Measurements from ENCODE around the gene SUMO1. TPM values are rescaled to one million over a fixed set of nuclear protein-coding genes. Genes with fewer than 3 reads are reported as not detected.
A peak's percentile ranks its signal among the peaks of the same experiment; 100 is the strongest.
"Not testable (repeated sequence)": the region's sequence is repeated elsewhere in the genome, so short reads cannot be mapped to it uniquely, and the experiment has no call there.

SUMO1 gene
- total RNA-seq (84.8 TPM), polyA plus RNA-seq (100 to 1,000 TPM; 170 to 254 (median 192) TPM)

DNA sequence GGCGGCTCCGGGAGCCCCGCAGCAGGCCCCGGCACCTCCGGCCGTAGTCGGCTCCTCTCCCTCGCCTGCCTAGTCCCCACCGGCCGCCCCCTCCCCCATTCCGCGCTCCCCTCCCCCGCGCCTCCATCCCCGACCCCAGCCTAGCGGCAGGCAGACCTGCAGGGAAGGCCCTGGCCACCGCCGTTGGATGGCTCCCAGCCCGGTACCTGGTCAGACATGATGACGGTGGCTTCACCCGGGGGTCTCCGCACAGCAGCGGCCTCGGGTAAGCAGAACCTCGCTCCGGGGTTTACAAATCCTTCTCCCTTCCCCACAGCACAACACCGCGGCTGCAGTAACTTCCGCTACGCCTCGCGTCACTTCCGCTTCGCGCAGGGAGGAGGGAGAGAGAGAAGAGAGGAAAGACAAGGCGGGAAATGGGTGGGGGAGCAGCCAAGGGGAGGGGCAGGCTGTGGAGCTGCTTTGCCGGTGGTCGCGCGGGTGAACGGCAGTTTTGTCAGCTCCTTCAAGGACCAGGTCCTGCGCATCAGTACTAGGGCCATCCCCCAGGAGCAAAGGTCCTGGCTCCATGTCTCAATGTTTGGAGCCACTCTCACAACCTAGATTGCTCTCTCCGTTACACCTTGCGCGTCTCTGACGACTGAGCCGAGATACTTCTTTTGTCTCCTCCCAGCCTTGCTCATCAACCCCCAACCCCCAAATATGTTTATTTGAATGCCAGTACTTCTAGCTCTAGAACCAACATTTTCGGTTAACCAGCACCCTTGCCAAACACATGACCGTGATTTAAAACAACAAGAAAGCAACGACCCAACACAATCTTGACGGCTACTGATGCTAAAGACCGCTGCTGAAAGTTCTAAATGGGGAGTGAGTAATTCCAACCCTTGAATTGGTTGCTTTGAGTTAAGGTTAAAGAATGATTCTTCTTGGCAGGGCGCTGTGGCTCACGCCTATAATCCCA lies at the start of gene SUMO1:
TSS of gene SUMO1 (minus strand) at position 364 of the 964 bp plus-strand sequence. CDS start at position 218, 146 bp downstream.
- Histone ChIP-seq H3K27me3 (ENCODE audit: control insufficient read depth, insufficient read depth, low read length) (no peaks in the 10 kb centered on the region), H3K4me1 (ENCODE audit: control insufficient read depth, insufficient read depth, low read length, poor library complexity, severe bottlenecking) (peaks cover 24% of the 10 kb centered on the region), H3K36me3 (ENCODE audit: control insufficient read depth, insufficient read depth, low read length) (no peaks in the 10 kb centered on the region), H3K27ac (ENCODE audit: insufficient read depth, low read length, poor library complexity, severe bottlenecking) (peak within 1 kb of the TSS; percentile 83), H3K9me3 (ENCODE audit: control insufficient read depth in 2 of 2, low read length in 2 of 2) (no peaks in the 10 kb centered on the region), H3K4me3 (ENCODE audit: low read depth, low read length) (peak within 1 kb of the TSS; percentile 97)
- H3K27me3 Mint-ChIP-seq: no peaks in the 10 kb centered on the region
- peak within 1 kb of the TSS; percentile 96 to 99 (median 96) for H3K27ac Mint-ChIP-seq
- H3K9me3 Mint-ChIP-seq: no peaks in the 10 kb centered on the region
- peaks cover 11 to 45% (median 28%) of the 10 kb centered on the region in 4 donors for H3K4me1 Mint-ChIP-seq
- peak within 1 kb of the TSS; percentile 94 to 100 (median 95) for H3K4me3 Mint-ChIP-seq
- ATAC-seq (ENCODE audit: low read depth in 2 of 2) (peak; percentile 95 to 97), DNase-seq (peak; percentile 91 to 96 (median 91))
- H3K36me3 Mint-ChIP-seq: no peaks in the 10 kb centered on the region

DNA sequence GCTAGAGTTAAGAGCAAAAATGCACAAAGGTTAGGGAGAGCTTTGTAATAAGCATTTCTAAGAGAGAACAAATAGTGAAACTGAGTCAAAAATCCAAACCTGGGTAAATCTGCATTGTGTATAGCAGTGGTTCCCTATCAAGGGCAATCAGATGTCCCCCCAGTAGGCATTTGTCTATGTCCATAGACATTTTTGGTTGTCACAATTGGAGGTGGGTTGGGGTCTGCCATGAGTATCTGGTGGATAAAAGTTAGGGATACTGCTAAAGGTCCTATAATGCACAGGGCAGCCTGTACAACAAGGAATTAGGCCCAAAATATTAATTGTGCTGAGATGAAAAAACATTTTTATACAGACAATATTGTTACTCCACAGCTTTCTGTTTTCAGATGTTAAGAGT lies 48.2 kb upstream of the SUMO1 start:
- Histone ChIP-seq H3K27ac (ENCODE audit: insufficient read depth, low read length, poor library complexity, severe bottlenecking) (no peak overlapping the region), H3K4me3 (ENCODE audit: low read depth, low read length) (no peak overlapping the region), H3K36me3 (ENCODE audit: control insufficient read depth, insufficient read depth, low read length) (peaks cover 92% of the 10 kb centered on the region), H3K4me1 (ENCODE audit: control insufficient read depth, insufficient read depth, low read length, poor library complexity, severe bottlenecking) (no peaks in the 10 kb centered on the region), H3K9me3 (ENCODE audit: control insufficient read depth in 2 of 2, low read length in 2 of 2) (no peaks in the 10 kb centered on the region), H3K27me3 (ENCODE audit: control insufficient read depth, insufficient read depth, low read length) (no peaks in the 10 kb centered on the region)
- DNase-seq (no peak), ATAC-seq (ENCODE audit: low read depth in 2 of 2) (no peak)
- H3K27ac Mint-ChIP-seq: no peak overlapping the region
- peaks cover 35% of the 10 kb centered on the region for H3K36me3 Mint-ChIP-seq
- no peaks in the 10 kb centered on the region for H3K27me3 Mint-ChIP-seq
- peaks cover 4 to 18% (median 7%) of the 10 kb centered on the region in 4 donors for H3K4me1 Mint-ChIP-seq
- no peaks in the 10 kb centered on the region for H3K9me3 Mint-ChIP-seq
- no peak overlapping the region for H3K4me3 Mint-ChIP-seq

- peak overlapping the region; percentile 53 for H3K27ac ChIP-seq (ENCODE audit: insufficient read depth, low read length, poor library complexity, severe bottlenecking)
Observed at GRCh38 chr2:202278944-202279343, 40.5 kb upstream of the SUMO1 start.

GRCh38 chr2:202278036-202278760 lies 39.8 kb upstream of the SUMO1 start:
- H3K9me3 Mint-ChIP-seq: no peaks in the 10 kb centered on the region
- peak in 1 of 3 donors; percentile 59 for DNase-seq

More at GRCh38 chr2:202278944-202279343, 40.5 kb upstream of the SUMO1 start:
- Histone ChIP-seq H3K27me3 (ENCODE audit: control insufficient read depth, insufficient read depth, low read length) (no peaks in the 10 kb centered on the region), H3K36me3 (ENCODE audit: control insufficient read depth, insufficient read depth, low read length) (peaks cover 74% of the 10 kb centered on the region), H3K4me1 (ENCODE audit: control insufficient read depth, insufficient read depth, low read length, poor library complexity, severe bottlenecking) (peaks cover 7% of the 10 kb centered on the region), H3K4me3 (ENCODE audit: low read depth, low read length) (no peak overlapping the region), H3K9me3 (ENCODE audit: control insufficient read depth in 2 of 2, low read length in 2 of 2) (no peaks in the 10 kb centered on the region)
- Mint-ChIP-seq H3K4me1 (peaks cover 14 to 42% (median 33%) of the 10 kb centered on the region in 4 donors), H3K9me3 (no peaks in the 10 kb centered on the region), H3K27me3 (no peaks in the 10 kb centered on the region), H3K36me3 (peaks cover 23% of the 10 kb centered on the region), H3K27ac (peak overlapping the region in 1 of 3 donors; percentile 67), H3K4me3 (no peak overlapping the region)
- no peak for DNase-seq
- no peak for ATAC-seq (ENCODE audit: low read depth in 2 of 2)

GRCh38 chr2:202276078-202276720 lies 37.8 kb upstream of the SUMO1 start:
- not testable (repeated sequence) for H3K9me3 ChIP-seq (ENCODE audit: control insufficient read depth in 2 of 2, low read length in 2 of 2); H3K27ac ChIP-seq (ENCODE audit: insufficient read depth, low read length, poor library complexity, severe bottlenecking); H3K9me3 Mint-ChIP-seq; ATAC-seq (ENCODE audit: low read depth in 2 of 2); H3K27me3 ChIP-seq (ENCODE audit: control insufficient read depth, insufficient read depth, low read length); H3K4me3 ChIP-seq (ENCODE audit: low read depth, low read length); H3K27me3 Mint-ChIP-seq
- H3K4me1 ChIP-seq (ENCODE audit: control insufficient read depth, insufficient read depth, low read length, poor library complexity, severe bottlenecking): peaks cover 22% of the 10 kb centered on the region
- Mint-ChIP-seq H3K4me3 (peak overlapping the region in 1 of 4 donors; percentile 23), H3K4me1 (peaks cover 23 to 67% (median 44%) of the 10 kb centered on the region in 4 donors), H3K36me3 (peaks cover 16% of the 10 kb centered on the region), H3K27ac (peak overlapping the region in 1 of 3 donors; percentile 91)
- peak in 1 of 3 donors; percentile 27 for DNase-seq
- peaks cover 48% of the 10 kb centered on the region for H3K36me3 ChIP-seq (ENCODE audit: control insufficient read depth, insufficient read depth, low read length)

More at GRCh38 chr2:202278036-202278760, 39.8 kb upstream of the SUMO1 start:
- Mint-ChIP-seq H3K4me1 (peaks cover 16 to 48% (median 36%) of the 10 kb centered on the region in 4 donors), H3K27me3 (no peaks in the 10 kb centered on the region), H3K36me3 (peaks cover 23% of the 10 kb centered on the region), H3K4me3 (peak overlapping the region in 2 of 4 donors; percentile 2 to 24), H3K27ac (peak overlapping the region in 2 of 3 donors; percentile 67 to 97)
- H3K9me3 ChIP-seq (ENCODE audit: control insufficient read depth in 2 of 2, low read length in 2 of 2): no peaks in the 10 kb centered on the region
- H3K36me3 ChIP-seq (ENCODE audit: control insufficient read depth, insufficient read depth, low read length): peaks cover 68% of the 10 kb centered on the region
- peak overlapping the region; percentile 17 for H3K4me3 ChIP-seq (ENCODE audit: low read depth, low read length)
- H3K27ac ChIP-seq (ENCODE audit: insufficient read depth, low read length, poor library complexity, severe bottlenecking): peak overlapping the region; percentile 53
- peak; percentile 72 to 83 for ATAC-seq (ENCODE audit: low read depth in 2 of 2)
- H3K27me3 ChIP-seq (ENCODE audit: control insufficient read depth, insufficient read depth, low read length): no peaks in the 10 kb centered on the region
- H3K4me1 ChIP-seq (ENCODE audit: control insufficient read depth, insufficient read depth, low read length, poor library complexity, severe bottlenecking): peaks cover 8% of the 10 kb centered on the region

DNA sequence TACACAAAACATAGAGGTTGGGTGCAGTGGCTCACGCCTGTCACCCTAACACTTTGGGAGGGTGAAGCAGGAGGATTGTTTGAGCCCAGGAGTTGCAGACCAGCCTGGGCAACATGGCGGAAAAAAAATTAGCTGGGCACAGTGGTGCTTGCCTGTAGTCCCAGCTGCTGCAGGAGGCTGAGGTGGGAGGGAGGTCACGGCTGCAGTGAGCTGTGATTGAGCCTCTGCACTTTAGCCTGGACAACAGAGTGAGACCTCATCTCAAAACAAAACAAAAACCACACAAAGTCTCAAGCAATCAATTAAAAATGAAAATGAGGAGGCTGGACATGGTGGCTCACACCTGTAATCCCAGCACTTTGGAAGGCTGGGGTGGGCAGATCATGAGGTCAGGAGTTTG lies 32.1 kb upstream of the SUMO1 start:
- H3K27ac Mint-ChIP-seq: peak overlapping the region in 2 of 3 donors; percentile 77 to 78
- H3K4me3 Mint-ChIP-seq: peak overlapping the region; percentile 76 to 95 (median 78)
- Histone ChIP-seq H3K27ac (ENCODE audit: insufficient read depth, low read length, poor library complexity, severe bottlenecking) (peak overlapping the region; percentile 55), H3K36me3 (ENCODE audit: control insufficient read depth, insufficient read depth, low read length) (peaks cover 6% of the 10 kb centered on the region), H3K27me3 (ENCODE audit: control insufficient read depth, insufficient read depth, low read length) (no peaks in the 10 kb centered on the region), H3K4me3 (ENCODE audit: low read depth, low read length) (peak overlapping the region; percentile 75), H3K9me3 (ENCODE audit: control insufficient read depth in 2 of 2, low read length in 2 of 2) (no peaks in the 10 kb centered on the region), H3K4me1 (ENCODE audit: control insufficient read depth, insufficient read depth, low read length, poor library complexity, severe bottlenecking) (peaks cover 65% of the 10 kb centered on the region)
- DNase-seq: no peak
- no peak for ATAC-seq (ENCODE audit: low read depth in 2 of 2)
- H3K27me3 Mint-ChIP-seq: no peaks in the 10 kb centered on the region
- H3K36me3 Mint-ChIP-seq: no peaks in the 10 kb centered on the region
- H3K9me3 Mint-ChIP-seq: no peaks in the 10 kb centered on the region
- H3K4me1 Mint-ChIP-seq: peaks cover 15 to 65% (median 37%) of the 10 kb centered on the region in 4 donors

GRCh38 chr2:202269585-202269984 lies 31.2 kb upstream of the SUMO1 start:
- Histone ChIP-seq H3K4me3 (ENCODE audit: low read depth, low read length) (peak overlapping the region; percentile 75), H3K27me3 (ENCODE audit: control insufficient read depth, insufficient read depth, low read length) (no peaks in the 10 kb centered on the region), H3K9me3 (ENCODE audit: control insufficient read depth in 2 of 2, low read length in 2 of 2) (no peaks in the 10 kb centered on the region), H3K4me1 (ENCODE audit: control insufficient read depth, insufficient read depth, low read length, poor library complexity, severe bottlenecking) (peaks cover 62% of the 10 kb centered on the region), H3K36me3 (ENCODE audit: control insufficient read depth, insufficient read depth, low read length) (no peaks in the 10 kb centered on the region), H3K27ac (ENCODE audit: insufficient read depth, low read length, poor library complexity, severe bottlenecking) (peak overlapping the region; percentile 55)
- Mint-ChIP-seq H3K27ac (peak overlapping the region; percentile 45 to 78 (median 77)), H3K36me3 (no peaks in the 10 kb centered on the region), H3K9me3 (no peaks in the 10 kb centered on the region), H3K4me1 (peaks cover 15 to 61% (median 32%) of the 10 kb centered on the region in 4 donors), H3K4me3 (peak overlapping the region; percentile 76 to 95 (median 78)), H3K27me3 (no peaks in the 10 kb centered on the region)
- no peak for ATAC-seq (ENCODE audit: low read depth in 2 of 2)
- peak; percentile 15 to 41 (median 26) for DNase-seq

All from CD4-positive, CD25-positive, alpha-beta regulatory T cell (primary cell).